Memory B cell (primary cell): Measurements from ENCODE around the gene ZNF683.

ENCODE experiments used
- ATAC-seq: fragments of 150-1000 bp; cut with Tn5 transposase; 2 replicates; pipeline ENCODE4 v1.10.0; 2021; ENCODE audit warnings: low read depth, mild to moderate bottlenecking, moderate library complexity
- DNase-seq, 2 donors: peaks; one replicate each; pipeline ENCODE4 v3.0.0; 2022; ENCODE audit warnings: low spot score in 2 of 2
- H3K27ac Mint-ChIP-seq: one replicate; pipeline ENCODE4 v1.8.0; 2022; ENCODE audit warnings: mild to moderate bottlenecking, moderate library complexity, mixed read lengths
- H3K27me3 Mint-ChIP-seq: one replicate; pipeline ENCODE4 v1.8.0; 2022; ENCODE audit warnings: mixed read lengths
- H3K36me3 Mint-ChIP-seq: one replicate; pipeline ENCODE4 v1.8.0; 2022; ENCODE audit warnings: mild to moderate bottlenecking, mixed read lengths
- H3K4me1 Mint-ChIP-seq: one replicate; pipeline ENCODE4 v1.8.0; 2022; ENCODE audit warnings: mixed read lengths
- H3K4me3 Mint-ChIP-seq: one replicate; pipeline ENCODE4 v1.8.0; 2022; ENCODE audit warnings: mild to moderate bottlenecking, moderate library complexity, mixed read lengths
- H3K9me3 Mint-ChIP-seq: one replicate; pipeline ENCODE4 v1.8.0; 2022; ENCODE audit warnings: mixed read lengths

The ZNF683 gene

DNA sequence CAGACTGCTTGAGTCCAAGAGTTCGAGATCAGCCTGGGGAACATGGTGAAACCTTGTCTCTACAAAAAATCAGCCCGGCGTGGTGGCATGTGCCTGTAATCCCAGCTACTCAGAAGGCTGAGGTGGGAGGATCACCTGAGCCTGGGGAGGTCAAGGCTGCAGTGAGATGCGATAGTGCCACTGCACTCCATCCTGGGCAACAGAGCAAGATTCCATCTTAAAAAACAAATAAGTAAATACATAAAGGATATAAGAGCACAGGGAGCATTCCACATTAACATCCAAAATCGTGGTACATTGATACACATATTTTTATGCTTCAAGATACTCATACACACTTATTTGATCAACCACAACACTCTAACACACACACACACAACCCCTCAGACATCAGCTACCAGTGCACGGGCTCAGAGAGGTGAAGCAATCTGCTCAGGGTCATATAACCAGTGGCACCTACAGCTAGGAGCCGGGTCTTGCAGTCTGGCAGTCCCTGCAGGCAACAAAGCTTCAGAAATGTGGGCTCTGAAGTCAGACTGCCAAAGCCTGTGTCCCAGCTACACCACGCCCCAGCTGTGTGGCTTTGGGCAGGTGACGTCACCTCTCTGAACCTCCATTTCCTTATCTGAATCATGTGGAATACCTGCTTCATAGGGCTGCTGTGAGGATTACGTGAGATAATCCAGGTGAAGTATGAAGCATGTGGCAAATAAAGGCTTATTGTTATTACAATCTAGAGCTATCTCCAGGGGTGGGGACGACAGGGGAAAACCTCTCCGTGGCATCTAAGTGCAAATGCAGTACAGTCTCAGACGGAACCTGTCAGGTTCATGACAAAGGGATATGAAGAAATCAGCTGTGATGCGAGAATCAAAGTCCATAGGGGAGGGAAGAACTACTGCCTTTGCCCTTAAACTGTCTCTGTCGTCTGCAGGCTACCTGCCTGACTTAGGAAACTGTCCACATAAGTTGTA is 13.9 kb downstream of the ZNF683 start:
- no peak overlapping the region for H3K27ac Mint-ChIP-seq

DNA sequence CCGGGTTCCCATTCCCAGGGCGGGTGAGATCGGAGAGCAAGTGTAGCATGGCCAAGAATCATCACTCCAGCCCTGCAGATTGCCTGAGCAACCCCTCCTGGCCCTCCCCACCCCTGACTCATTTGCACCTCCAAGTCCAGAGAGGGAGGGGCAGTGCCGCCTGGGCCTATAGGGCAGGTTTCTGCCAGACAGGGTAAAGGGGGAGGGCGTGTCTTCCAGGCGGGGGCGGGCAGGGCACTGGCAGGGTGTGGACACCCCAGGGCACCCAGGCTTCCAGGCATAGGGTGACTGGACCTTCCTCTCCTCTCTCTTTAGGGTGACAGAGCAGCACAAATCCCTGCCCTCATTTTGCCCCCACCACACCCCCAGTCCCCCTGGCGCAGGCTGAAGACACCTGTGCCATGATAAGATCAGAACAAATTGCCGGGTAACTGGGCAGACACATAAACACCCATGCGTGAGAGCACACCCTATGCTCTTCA is 15.4 kb downstream of the ZNF683 start:
- Mint-ChIP-seq H3K4me1 (peaks cover 23% of the 10 kb centered on the region), H3K27me3 (peaks cover 20% of the 10 kb centered on the region), H3K36me3 (no peaks in the 10 kb centered on the region), H3K4me3 (no peak overlapping the region), H3K27ac (no peak overlapping the region), H3K9me3 (no peaks in the 10 kb centered on the region)
- DNase-seq: no peak
- ATAC-seq: no peak

More for the DNA sequence above, 13.9 kb downstream of the ZNF683 start:
- DNase-seq (no peak), ATAC-seq (peak; percentile 41)
- H3K4me1 Mint-ChIP-seq: peaks cover 24% of the 10 kb centered on the region
- H3K9me3 Mint-ChIP-seq: no peaks in the 10 kb centered on the region
- no peaks in the 10 kb centered on the region for H3K36me3 Mint-ChIP-seq
- H3K4me3 Mint-ChIP-seq: peak overlapping the region; percentile 54
- peaks cover 17% of the 10 kb centered on the region for H3K27me3 Mint-ChIP-seq

- H3K27me3 Mint-ChIP-seq: peaks cover 20% of the 10 kb centered on the region
- DNase-seq (no peak), ATAC-seq (no peak)
- no peak overlapping the region for H3K4me3 Mint-ChIP-seq
- no peaks in the 10 kb centered on the region for H3K36me3 Mint-ChIP-seq
- no peaks in the 10 kb centered on the region for H3K9me3 Mint-ChIP-seq
- peaks cover 16% of the 10 kb centered on the region for H3K4me1 Mint-ChIP-seq
- H3K27ac Mint-ChIP-seq: no peak overlapping the region
These were observed 16.4 kb downstream of the ZNF683 start for GRCh38 chr1:26356106-26356505.

GRCh38 chr1:26354972-26355371 is 17.6 kb downstream of the ZNF683 start:
- H3K27ac Mint-ChIP-seq: no peak overlapping the region
- peaks cover 15% of the 10 kb centered on the region for H3K27me3 Mint-ChIP-seq
- H3K4me1 Mint-ChIP-seq: peaks cover 8% of the 10 kb centered on the region
- no peaks in the 10 kb centered on the region for H3K36me3 Mint-ChIP-seq
- no peaks in the 10 kb centered on the region for H3K9me3 Mint-ChIP-seq
- no peak overlapping the region for H3K4me3 Mint-ChIP-seq
- DNase-seq: no peak
- no peak for ATAC-seq

- no peak within 1 kb of the TSS for H3K27ac Mint-ChIP-seq
- H3K36me3 Mint-ChIP-seq: no peaks in the 10 kb centered on the region
- H3K9me3 Mint-ChIP-seq: no peaks in the 10 kb centered on the region
- H3K4me3 Mint-ChIP-seq: no peak within 1 kb of the TSS
- DNase-seq: no peak
- ATAC-seq: no peak
- H3K4me1 Mint-ChIP-seq: peaks cover 5% of the 10 kb centered on the region
- peaks cover 12% of the 10 kb centered on the region for H3K27me3 Mint-ChIP-seq
These were observed 18.4 kb downstream of the ZNF683 start, which contains the start of gene CRYBG2 for GRCh38 chr1:26353976-26354820. TSS of gene CRYBG2 (minus strand) at chr1:26354130. CDS start at chr1:26346657, 7,473 bp downstream.

- Mint-ChIP-seq H3K4me1 (no peaks in the 10 kb centered on the region), H3K9me3 (no peaks in the 10 kb centered on the region), H3K27ac (no peak overlapping the region), H3K4me3 (no peak overlapping the region), H3K27me3 (peaks cover 6% of the 10 kb centered on the region), H3K36me3 (no peaks in the 10 kb centered on the region)
- ATAC-seq: no peak
- no peak for DNase-seq
These were observed 19.2 kb downstream of the ZNF683 start for GRCh38 chr1:26353210-26353859.

- ATAC-seq (no peak), DNase-seq (no peak)
- no peak overlapping the region for H3K4me3 Mint-ChIP-seq
- H3K9me3 Mint-ChIP-seq: no peaks in the 10 kb centered on the region
- H3K4me1 Mint-ChIP-seq: no peaks in the 10 kb centered on the region
- H3K27ac Mint-ChIP-seq: no peak overlapping the region
- no peaks in the 10 kb centered on the region for H3K36me3 Mint-ChIP-seq
- H3K27me3 Mint-ChIP-seq: peaks cover 6% of the 10 kb centered on the region
These were observed 20.2 kb downstream of the ZNF683 start for GRCh38 chr1:26352338-26352679.

DNA sequence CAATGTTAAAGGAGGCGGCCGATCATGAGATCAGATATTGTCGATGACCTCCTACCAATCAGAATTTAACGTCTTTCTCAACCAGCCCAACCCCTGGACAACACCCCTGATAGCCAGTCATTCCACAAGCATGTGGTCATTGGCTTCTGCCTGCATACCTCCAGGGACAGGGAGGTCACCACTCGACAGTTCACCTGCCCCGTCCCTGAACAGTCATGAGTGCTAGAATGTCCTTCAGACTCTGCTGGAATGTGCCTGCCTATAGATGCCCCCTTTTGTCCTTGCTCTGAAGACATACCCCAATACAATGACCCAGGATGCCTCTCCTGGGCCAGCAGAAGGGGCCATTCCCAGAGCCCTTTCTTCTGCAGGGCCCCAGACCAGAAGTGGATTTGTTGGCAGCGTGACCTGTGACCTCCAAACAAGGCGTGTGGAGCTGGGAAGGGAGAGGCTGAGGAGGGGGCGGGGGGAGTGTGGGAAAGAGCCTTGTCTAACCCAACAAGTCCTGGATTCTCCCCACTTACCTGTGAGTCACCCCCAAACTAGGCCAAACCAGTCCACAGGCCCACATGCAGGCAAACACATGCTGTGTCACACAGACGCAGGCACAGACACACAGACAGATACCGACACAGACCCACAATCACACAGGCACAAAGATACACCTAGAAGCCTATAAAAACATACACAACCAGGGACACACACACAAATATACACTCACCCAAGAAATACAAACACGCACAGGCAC is 20.8 kb downstream of the ZNF683 start:
- no peak overlapping the region for H3K4me3 Mint-ChIP-seq
- peaks cover 6% of the 10 kb centered on the region for H3K27me3 Mint-ChIP-seq
- DNase-seq (no peak), ATAC-seq (no peak)
- H3K36me3 Mint-ChIP-seq: no peaks in the 10 kb centered on the region
- no peaks in the 10 kb centered on the region for H3K4me1 Mint-ChIP-seq
- no peak overlapping the region for H3K27ac Mint-ChIP-seq
- H3K9me3 Mint-ChIP-seq: no peaks in the 10 kb centered on the region

DNA sequence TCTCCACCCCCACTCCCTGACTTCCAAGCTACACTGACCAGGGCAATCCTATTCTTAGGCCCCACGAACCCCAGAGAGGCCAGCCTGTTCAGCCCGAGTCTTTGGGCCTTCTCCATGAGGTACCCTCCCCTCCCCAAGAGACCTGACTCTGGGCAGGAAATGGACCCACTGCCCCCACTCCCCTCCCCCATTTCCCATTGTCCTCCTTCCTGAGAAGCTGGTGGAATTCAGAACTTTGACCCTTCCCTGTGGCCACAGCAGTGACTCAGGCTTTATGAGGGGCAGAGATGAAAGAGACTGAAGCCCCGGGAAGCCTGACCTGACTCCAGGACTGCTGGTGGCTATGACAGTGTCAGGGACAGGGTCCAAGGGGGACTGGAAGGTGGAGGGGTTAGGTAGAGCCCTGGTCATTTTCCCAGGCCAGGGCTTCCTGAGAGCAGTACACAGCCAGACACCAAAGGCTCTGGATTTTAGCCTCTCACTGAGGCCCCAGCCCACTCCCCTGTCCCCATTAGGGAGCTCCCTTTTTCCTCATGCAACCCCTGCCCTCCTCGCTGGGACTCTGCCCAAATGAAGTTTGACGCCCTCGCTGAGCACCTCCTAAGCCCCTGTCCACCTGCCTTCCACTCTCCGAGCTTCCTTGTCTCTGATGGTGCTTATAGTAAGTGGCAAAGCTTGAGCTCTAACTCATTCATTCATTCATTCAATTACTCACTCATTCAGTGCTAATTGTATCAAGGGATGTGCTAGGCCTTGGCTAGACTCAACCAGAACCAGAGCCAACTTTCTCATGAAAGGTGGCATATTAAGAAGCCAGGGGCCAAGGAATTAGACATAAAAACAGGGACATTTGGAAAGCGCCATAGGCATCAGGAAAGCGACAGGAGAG is 21.6 kb downstream of the ZNF683 start:
- Mint-ChIP-seq H3K27me3 (peaks cover 6% of the 10 kb centered on the region), H3K4me3 (no peak overlapping the region), H3K27ac (no peak overlapping the region), H3K9me3 (no peaks in the 10 kb centered on the region), H3K36me3 (no peaks in the 10 kb centered on the region), H3K4me1 (no peaks in the 10 kb centered on the region)
- DNase-seq: no peak
- no peak for ATAC-seq

DNA sequence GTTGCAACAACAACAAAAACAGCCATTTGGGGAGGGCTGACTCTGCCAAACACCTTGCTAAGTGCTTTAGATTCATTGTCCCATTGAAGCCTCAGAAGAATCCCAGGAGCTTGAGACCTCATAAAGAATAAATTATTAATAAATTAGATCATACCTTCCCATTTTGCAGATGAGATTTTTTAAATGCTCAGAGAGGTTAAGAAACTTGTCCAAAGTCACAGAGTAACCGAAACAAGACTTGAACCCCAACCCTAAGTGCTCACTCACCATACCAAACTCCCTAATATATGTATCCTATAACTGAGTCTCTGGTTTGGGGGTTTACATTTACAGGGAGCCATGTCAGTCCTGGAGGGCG is 22.2 kb downstream of the ZNF683 start:
- ATAC-seq: no peak
- H3K27me3 Mint-ChIP-seq: peaks cover 4% of the 10 kb centered on the region
- no peak for DNase-seq
- H3K9me3 Mint-ChIP-seq: no peaks in the 10 kb centered on the region
- no peaks in the 10 kb centered on the region for H3K36me3 Mint-ChIP-seq
- H3K4me1 Mint-ChIP-seq: no peaks in the 10 kb centered on the region
- no peak overlapping the region for H3K27ac Mint-ChIP-seq
- H3K4me3 Mint-ChIP-seq: no peak overlapping the region

GRCh38 chr1:26349877-26350244 is 22.7 kb downstream of the ZNF683 start:
- no peaks in the 10 kb centered on the region for H3K36me3 Mint-ChIP-seq
- no peak overlapping the region for H3K27ac Mint-ChIP-seq

DNA sequence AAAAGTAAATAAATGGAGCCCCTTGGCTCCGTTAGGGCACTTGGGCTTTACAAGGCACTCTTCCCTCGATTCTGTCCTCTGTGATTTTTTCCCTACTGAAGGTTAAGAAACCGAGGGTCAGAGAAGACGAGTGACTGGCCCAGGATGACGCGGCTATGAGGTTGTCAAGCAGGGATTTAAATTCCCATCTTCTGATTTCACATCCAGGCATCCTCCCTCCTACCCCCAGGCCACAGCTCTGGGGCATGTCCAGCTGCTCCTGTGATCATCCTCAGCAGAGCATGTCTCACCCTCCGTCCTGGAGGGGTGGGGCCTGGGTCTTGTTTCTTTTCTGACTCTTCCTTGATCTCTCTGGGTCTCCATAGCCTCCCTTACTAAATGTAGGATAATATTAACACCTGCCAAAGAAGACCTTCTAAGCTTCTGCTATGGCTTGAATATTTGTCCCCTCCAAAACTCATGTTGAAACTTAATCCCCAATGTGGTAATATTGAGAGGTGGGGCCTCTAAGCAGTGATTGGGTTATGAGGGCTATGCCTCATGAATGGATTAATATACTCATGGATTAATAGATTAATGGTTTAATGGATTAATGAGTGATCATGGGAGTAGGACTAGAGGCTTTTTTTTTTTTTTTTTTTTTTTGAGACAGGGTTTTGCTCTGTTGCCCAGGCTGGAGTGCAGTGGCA is 23.2 kb downstream of the ZNF683 start:
- DNase-seq: no peak
- H3K4me1 Mint-ChIP-seq: no peaks in the 10 kb centered on the region
- no peaks in the 10 kb centered on the region for H3K36me3 Mint-ChIP-seq
- ATAC-seq: no peak
- no peak overlapping the region for H3K27ac Mint-ChIP-seq
- peaks cover 4% of the 10 kb centered on the region for H3K27me3 Mint-ChIP-seq
- H3K9me3 Mint-ChIP-seq: no peaks in the 10 kb centered on the region
- H3K4me3 Mint-ChIP-seq: no peak overlapping the region

More at GRCh38 chr1:26349877-26350244, 22.7 kb downstream of the ZNF683 start:
- peaks cover 4% of the 10 kb centered on the region for H3K27me3 Mint-ChIP-seq
- ATAC-seq: no peak
- no peak overlapping the region for H3K4me3 Mint-ChIP-seq
- no peaks in the 10 kb centered on the region for H3K9me3 Mint-ChIP-seq
- DNase-seq: no peak
- no peaks in the 10 kb centered on the region for H3K4me1 Mint-ChIP-seq
